ENCODE data around the gene ROR1. TPM values are rescaled to one million over a fixed set of nuclear protein-coding genes. Genes with fewer than 3 reads are reported as not detected.
"Not testable (repeated sequence)": the region's sequence is repeated elsewhere in the genome, so short reads cannot be mapped to it uniquely, and the experiment has no call there.

The ROR1 gene
- total RNA-seq, 5 donors from 2014 or later (not counting 1 experiment from before 2014, with no cell fraction given), result 0.15 to 2.0 (median 0.33) TPM; not detected in 1

- Histone ChIP-seq H3K36me3 (ENCODE audit: control insufficient read depth in 2 of 2, extremely low read depth in 1 of 2, insufficient read depth in 1 of 2, low read length in 1 of 2) (no peaks in the 10 kb centered on the region), H3K4me3 (ENCODE audit: control insufficient read depth in 1 of 2, extremely low read depth in 1 of 2, low read length in 1 of 2) (no peak overlapping the region), H3K4me1 (ENCODE audit: control insufficient read depth in 1 of 2, extremely low read depth in 1 of 2, insufficient read depth in 2 of 2, low read length in 2 of 2) (peaks cover 2 to 6% of the 10 kb centered on the region in 2 experiments), H3K27me3 (replicated peaks in 1 of 2; ENCODE audit: control insufficient read depth in 2 of 2, extremely low read depth in 1 of 2, insufficient read depth in 2 of 2, low read length in 1 of 2) (peaks cover 6 to 16% of the 10 kb centered on the region in 2 experiments), H3K9me3 (no peaks in the 10 kb centered on the region), H3K27ac (ENCODE audit: low read length) (no peak overlapping the region)
- Mint-ChIP-seq H3K4me1 (peaks cover 7 to 8% (median 8%) of the 10 kb centered on the region in 3 donors), H3K4me3 (no peak overlapping the region), H3K27me3 (peaks cover 47 to 50% of the 10 kb centered on the region in 2 donors), H3K9me3 (no peaks in the 10 kb centered on the region), H3K27ac (no peak overlapping the region), H3K36me3 (no peaks in the 10 kb centered on the region)
- DNase-seq (no peak), ATAC-seq (replicated peaks in 1 of 4) (no peak)
- POLR2A ChIA-PET, result no interaction called here
- CTCF ChIA-PET, result no interaction called here
- 100% methylated on average over 1 of the region's 7 CpGs for WGBS (ENCODE audit: insufficient coverage)
Observed at GRCh38 chr1:63779338-63780211, 5.8 kb downstream of the ROR1 start.

- Histone ChIP-seq H3K4me3 (ENCODE audit: control insufficient read depth in 1 of 2, extremely low read depth in 1 of 2, low read length in 1 of 2) (no peak overlapping the region), H3K27ac (ENCODE audit: low read length) (no peak overlapping the region), H3K36me3 (ENCODE audit: control insufficient read depth in 2 of 2, extremely low read depth in 1 of 2, insufficient read depth in 1 of 2, low read length in 1 of 2) (no peaks in the 10 kb centered on the region), H3K27me3 (replicated peaks in 1 of 2; ENCODE audit: control insufficient read depth in 2 of 2, extremely low read depth in 1 of 2, insufficient read depth in 2 of 2, low read length in 1 of 2) (peaks cover 4 to 8% of the 10 kb centered on the region in 2 experiments), H3K9me3 (no peaks in the 10 kb centered on the region), H3K4me1 (ENCODE audit: control insufficient read depth in 1 of 2, extremely low read depth in 1 of 2, insufficient read depth in 2 of 2, low read length in 2 of 2) (no peaks in the 10 kb centered on the region)
- Mint-ChIP-seq H3K27me3 (peaks cover 39 to 42% of the 10 kb centered on the region in 2 donors), H3K9me3 (no peaks in the 10 kb centered on the region), H3K4me1 (peaks cover 0 to under 1% (median 0%) of the 10 kb centered on the region in 3 donors), H3K27ac (no peak overlapping the region), H3K4me3 (no peak overlapping the region), H3K36me3 (no peaks in the 10 kb centered on the region)
- WGBS (ENCODE audit: insufficient coverage), result 45% methylated on average over 2 of the region's 3 CpGs
- ChIA-PET POLR2A (no interaction called here), CTCF (interaction anchor here in 1 of 2 donors (0.7 kb wide), 1 partner anchor 883 kb away, joined by 3 read pairs; no protein-coding TSS in a partner anchor)
- no peak for DNase-seq
- ATAC-seq (replicated peaks in 1 of 4), result no peak
Observed at GRCh38 chr1:63780565-63780964, 6.7 kb downstream of the ROR1 start.

- H3K9me3 ChIP-seq, result no peaks in the 10 kb centered on the region
- no peaks in the 10 kb centered on the region for H3K4me1 ChIP-seq (ENCODE audit: control insufficient read depth in 1 of 2, extremely low read depth in 1 of 2, insufficient read depth in 2 of 2, low read length in 2 of 2)
- H3K27ac ChIP-seq (ENCODE audit: low read length), result no peak overlapping the region
- ChIA-PET POLR2A (no interaction called here), CTCF (no interaction called here)
- no peak overlapping the region for H3K4me3 ChIP-seq (ENCODE audit: control insufficient read depth in 1 of 2, extremely low read depth in 1 of 2, low read length in 1 of 2)
- ATAC-seq (replicated peaks in 1 of 4) (no peak), DNase-seq (no peak)
- Mint-ChIP-seq H3K27me3 (peaks cover 15 to 25% of the 10 kb centered on the region in 2 donors), H3K27ac (no peak overlapping the region), H3K4me3 (no peak overlapping the region), H3K36me3 (no peaks in the 10 kb centered on the region), H3K4me1 (no peaks in the 10 kb centered on the region), H3K9me3 (no peaks in the 10 kb centered on the region)
- WGBS (ENCODE audit: insufficient coverage), result 77% methylated on average over 2 of the region's 2 CpGs
- peaks cover 0 to 3% of the 10 kb centered on the region in 2 experiments for H3K27me3 ChIP-seq (replicated peaks in 1 of 2; ENCODE audit: control insufficient read depth in 2 of 2, extremely low read depth in 1 of 2, insufficient read depth in 2 of 2, low read length in 1 of 2)
- no peaks in the 10 kb centered on the region for H3K36me3 ChIP-seq (ENCODE audit: control insufficient read depth in 2 of 2, extremely low read depth in 1 of 2, insufficient read depth in 1 of 2, low read length in 1 of 2)
Observed at GRCh38 chr1:63782982-63783381, 9.2 kb downstream of the ROR1 start.

- H3K27me3 ChIP-seq (replicated peaks in 1 of 2; ENCODE audit: control insufficient read depth in 2 of 2, extremely low read depth in 1 of 2, insufficient read depth in 2 of 2, low read length in 1 of 2), result peaks cover 0 to 3% of the 10 kb centered on the region in 2 experiments
- DNase-seq (no peak), ATAC-seq (replicated peaks in 1 of 4) (no peak)
- no peak overlapping the region for H3K4me3 ChIP-seq (ENCODE audit: control insufficient read depth in 1 of 2, extremely low read depth in 1 of 2, low read length in 1 of 2)
- H3K27ac Mint-ChIP-seq, result no peak overlapping the region
- H3K27me3 Mint-ChIP-seq, result peaks cover 14 to 24% of the 10 kb centered on the region in 2 donors
- CTCF ChIA-PET, result no interaction called here
- H3K4me1 Mint-ChIP-seq, result peaks cover 0 to under 1% (median 0%) of the 10 kb centered on the region in 3 donors
- no peaks in the 10 kb centered on the region for H3K9me3 ChIP-seq
- POLR2A ChIA-PET, result no interaction called here
- no peaks in the 10 kb centered on the region for H3K36me3 Mint-ChIP-seq
- H3K4me1 ChIP-seq (ENCODE audit: control insufficient read depth in 1 of 2, extremely low read depth in 1 of 2, insufficient read depth in 2 of 2, low read length in 2 of 2), result no peaks in the 10 kb centered on the region
- no peak overlapping the region for H3K4me3 Mint-ChIP-seq
- no peak overlapping the region for H3K27ac ChIP-seq (ENCODE audit: low read length)
- H3K36me3 ChIP-seq (ENCODE audit: control insufficient read depth in 2 of 2, extremely low read depth in 1 of 2, insufficient read depth in 1 of 2, low read length in 1 of 2), result no peaks in the 10 kb centered on the region
- no peaks in the 10 kb centered on the region for H3K9me3 Mint-ChIP-seq
Observed at GRCh38 chr1:63784083-63784482, 10.3 kb downstream of the ROR1 start.

GRCh38 chr1:63784489-63785390 lies 10.9 kb downstream of the ROR1 start:
- H3K4me1 Mint-ChIP-seq, result peaks cover 0 to 7% (median 3%) of the 10 kb centered on the region in 3 donors
- H3K4me3 ChIP-seq (ENCODE audit: control insufficient read depth in 1 of 2, extremely low read depth in 1 of 2, low read length in 1 of 2), result no peak overlapping the region
- no peak overlapping the region for H3K27ac ChIP-seq (ENCODE audit: low read length)
- ChIA-PET CTCF (no interaction called here), POLR2A (no interaction called here)
- peaks cover 0 to 3% of the 10 kb centered on the region in 2 experiments for H3K4me1 ChIP-seq (ENCODE audit: control insufficient read depth in 1 of 2, extremely low read depth in 1 of 2, insufficient read depth in 2 of 2, low read length in 2 of 2)
- no peak for ATAC-seq (replicated peaks in 1 of 4)
- peaks cover 10 to 19% of the 10 kb centered on the region in 2 donors for H3K27me3 Mint-ChIP-seq
- H3K36me3 ChIP-seq (ENCODE audit: control insufficient read depth in 2 of 2, extremely low read depth in 1 of 2, insufficient read depth in 1 of 2, low read length in 1 of 2), result no peaks in the 10 kb centered on the region
- DNase-seq, result no peak
- no peak overlapping the region for H3K27ac Mint-ChIP-seq
- WGBS (ENCODE audit: insufficient coverage), result no CpG with 5 or more reads among the region's 6 CpGs
- no peaks in the 10 kb centered on the region for H3K9me3 ChIP-seq
- peaks cover 0 to 3% of the 10 kb centered on the region in 2 experiments for H3K27me3 ChIP-seq (replicated peaks in 1 of 2; ENCODE audit: control insufficient read depth in 2 of 2, extremely low read depth in 1 of 2, insufficient read depth in 2 of 2, low read length in 1 of 2)
- no peaks in the 10 kb centered on the region for H3K36me3 Mint-ChIP-seq
- no peak overlapping the region for H3K4me3 Mint-ChIP-seq
- H3K9me3 Mint-ChIP-seq, result no peaks in the 10 kb centered on the region

- DNase-seq; H3K9me3 ChIP-seq; ATAC-seq (replicated peaks in 1 of 4); H3K27ac ChIP-seq (ENCODE audit: low read length); H3K27me3 ChIP-seq (replicated peaks in 1 of 2; ENCODE audit: control insufficient read depth in 2 of 2, extremely low read depth in 1 of 2, insufficient read depth in 2 of 2, low read length in 1 of 2); H3K36me3 ChIP-seq (ENCODE audit: control insufficient read depth in 2 of 2, extremely low read depth in 1 of 2, insufficient read depth in 1 of 2, low read length in 1 of 2); H3K4me3 Mint-ChIP-seq; H3K27ac Mint-ChIP-seq; H3K4me3 ChIP-seq (ENCODE audit: control insufficient read depth in 1 of 2, extremely low read depth in 1 of 2, low read length in 1 of 2); H3K4me1 ChIP-seq (ENCODE audit: control insufficient read depth in 1 of 2, extremely low read depth in 1 of 2, insufficient read depth in 2 of 2, low read length in 2 of 2); POLR2A ChIA-PET; H3K9me3 Mint-ChIP-seq; H3K36me3 Mint-ChIP-seq; H3K4me1 Mint-ChIP-seq: not testable (repeated sequence)
- peaks cover 4 to 12% of the 10 kb centered on the region in 2 donors for H3K27me3 Mint-ChIP-seq
- no CpG with 5 or more reads among the region's 3 CpGs for WGBS (ENCODE audit: insufficient coverage)
- CTCF ChIA-PET, result interaction anchor here in 1 of 2 donors (0.7 kb wide), 1 partner anchor 9 kb away, joined by 3 read pairs; no protein-coding TSS in a partner anchor
Observed at GRCh38 chr1:63787270-63787669, 13.5 kb downstream of the ROR1 start.
